GM23338 (cell line): ENCODE measurements around the gene SLC2A11. TPM values are rescaled to one million over a fixed set of nuclear protein-coding genes. Genes with fewer than 3 reads are reported as not detected.
A peak's percentile ranks its signal among the peaks of the same experiment; 100 is the strongest.

Source experiments
- ATAC-seq: fragments of 200-7000 bp; cut with Tn5 transposase; 3 replicates; pipeline ENCODE4 v1.9.1; 2020
- DNase-seq: peaks from one replicate; pipeline ENCODE4 v3.0.0-alpha.2; 2015; ENCODE audit warnings: low spot score
- H2AFZ ChIP-seq: fragments of 200-600 bp; sonication (generic); 2 replicates; pipeline ENCODE4 v1.8.0; 2016; ENCODE audit warnings: antibody characterized with exemption, mild to moderate bottlenecking, moderate library complexity
- H3F3A ChIP-seq: fragments of 200-600 bp; sonication (generic); replicated peaks from 2 replicates; pipeline ENCODE4 v1.8.0; 2017; ENCODE audit warnings: antibody characterized with exemption, mixed run types, low read depth
- H3K27ac ChIP-seq: fragments of 200-600 bp; sonication (generic); 2 replicates; pipeline ENCODE4 v1.6.1; 2016; ENCODE audit warnings: low read depth
- H3K27me3 ChIP-seq: fragments of 200-600 bp; sonication (generic); 2 replicates; pipeline ENCODE4 v1.8.0; 2016; ENCODE audit warnings: mild to moderate bottlenecking, mixed run types, moderate library complexity; ENCODE audit not compliant: insufficient read depth
- H3K36me3 ChIP-seq: fragments of 200-600 bp; sonication (generic); 2 replicates; pipeline ENCODE4 v1.8.0; 2016; ENCODE audit warnings: mild to moderate bottlenecking; ENCODE audit not compliant: insufficient read depth
- H3K4me1 ChIP-seq: fragments of 200-600 bp; sonication (generic); 2 replicates; pipeline ENCODE4 v1.8.0; 2016; ENCODE audit warnings: mild to moderate bottlenecking, moderate library complexity; ENCODE audit not compliant: insufficient read depth
- H3K4me2 ChIP-seq: fragments of 200-600 bp; sonication (generic); 2 replicates; pipeline ENCODE4 v1.7.1; 2017; ENCODE audit warnings: mixed run types
- H3K4me3 ChIP-seq: fragments of 200-600 bp; sonication (generic); 2 replicates; pipeline ENCODE4 v1.6.1; 2016; ENCODE audit warnings: mixed run types
- H3K79me2 ChIP-seq: fragments of 200-600 bp; sonication (generic); replicated peaks from 2 replicates; pipeline ENCODE4 v1.8.0; 2017; ENCODE audit warnings: mild to moderate bottlenecking; ENCODE audit not compliant: insufficient read depth
- H3K9me2 ChIP-seq: fragments of 200-600 bp; sonication (generic); 2 replicates; pipeline ENCODE4 v1.8.0; 2017; ENCODE audit not compliant: insufficient read depth
- H4K20me1 ChIP-seq: fragments of 200-600 bp; sonication (generic); replicated peaks from 2 replicates; pipeline ENCODE4 v1.8.0; 2017; ENCODE audit warnings: mild to moderate bottlenecking; ENCODE audit not compliant: insufficient read depth
- H3K27ac Mint-ChIP-seq: 2 replicates; pipeline ENCODE4 v1.8.0; 2020; ENCODE audit warnings: inconsistent platforms, mild to moderate bottlenecking, moderate library complexity, mixed read lengths
- H3K27me3 Mint-ChIP-seq: 3 replicates; pipeline ENCODE4 v1.8.0; 2022; ENCODE audit warnings: low read depth, mild to moderate bottlenecking, moderate library complexity, mixed read lengths, inconsistent platforms; ENCODE audit not compliant: insufficient read depth, poor library complexity
- H3K36me3 Mint-ChIP-seq: 3 replicates; pipeline ENCODE4 v1.8.0; 2021; ENCODE audit warnings: low read depth, mild to moderate bottlenecking, inconsistent platforms, moderate library complexity, mixed read lengths
- H3K4me1 Mint-ChIP-seq: 3 replicates; pipeline ENCODE4 v1.8.0; 2020; ENCODE audit warnings: mild to moderate bottlenecking, inconsistent platforms, mixed read lengths
- H3K4me3 Mint-ChIP-seq: 3 replicates; pipeline ENCODE4 v1.8.0; 2021; ENCODE audit warnings: moderate library complexity, mild to moderate bottlenecking, inconsistent platforms, mixed read lengths
- H3K9me3 Mint-ChIP-seq: 3 replicates; pipeline ENCODE4 v1.8.0; 2020; ENCODE audit warnings: moderate library complexity, mild to moderate bottlenecking, inconsistent platforms, mixed read lengths
- ETS1 ChIP-seq: IDR thresholded peaks from 2 replicates; pipeline ENCODE4 v1.6.1; 2016; ENCODE audit warnings: antibody characterized with exemption
- EZH2 ChIP-seq: fragments of 200-600 bp; sonication (generic); IDR thresholded peaks from one replicate; pipeline ENCODE4 v1.8.0; 2017; ENCODE audit warnings: antibody characterized with exemption, mild to moderate bottlenecking, low read depth; ENCODE audit not compliant: unreplicated experiment
- EZH2phosphoT487 ChIP-seq: fragments of 200-600 bp; sonication (generic); IDR thresholded peaks from one replicate; pipeline ENCODE4 v1.8.1; 2018; ENCODE audit warnings: antibody characterized with exemption; ENCODE audit not compliant: unreplicated experiment
- JUNB ChIP-seq: IDR thresholded peaks from one replicate; pipeline ENCODE4 v1.6.1; 2016; ENCODE audit warnings: antibody characterized with exemption; ENCODE audit not compliant: unreplicated experiment
- ZNF114 ChIP-seq: fragments of 250-450 bp; sonication (Bioruptor Pico); IDR thresholded peaks from 2 replicates; pipeline ENCODE4 v1.5.0; 2020; ENCODE audit warnings: mild to moderate bottlenecking, moderate library complexity
- ZNF462 ChIP-seq: fragments of 250-450 bp; sonication (Bioruptor Pico); IDR thresholded peaks from 2 replicates; pipeline ENCODE4 v1.5.0; 2020; ENCODE audit warnings: mild to moderate bottlenecking, moderate library complexity
- polyA plus RNA-seq: library from polyadenylated mRNA; unstranded; fragments of >200 nt; fragmentation: Nextera tagmentation; extraction: Ambion mirVana; gene quantifications from 2 replicates; pipeline ENCODE4 v1.2.1, GENCODE V29; 2016
- total RNA-seq: library from RNA; depleted of rRNA; stranded (reverse); fragments of >200 nt; shearing (Covaris generic); gene quantifications from 2 replicates; pipeline ENCODE4 v1.2.3, GENCODE V29; 2014
- TF ChIP-seq, protein P1 (sequence below): IDR thresholded peaks from one replicate; pipeline ENCODE4 v1.6.1; 2018; ENCODE audit warnings: antibody characterized with exemption; ENCODE audit not compliant: unreplicated experiment

The SLC2A11 gene
- total and polyA plus RNA-seq, 2 experiments from 2014 or later = 7.1 to 21.8 TPM

DNA sequence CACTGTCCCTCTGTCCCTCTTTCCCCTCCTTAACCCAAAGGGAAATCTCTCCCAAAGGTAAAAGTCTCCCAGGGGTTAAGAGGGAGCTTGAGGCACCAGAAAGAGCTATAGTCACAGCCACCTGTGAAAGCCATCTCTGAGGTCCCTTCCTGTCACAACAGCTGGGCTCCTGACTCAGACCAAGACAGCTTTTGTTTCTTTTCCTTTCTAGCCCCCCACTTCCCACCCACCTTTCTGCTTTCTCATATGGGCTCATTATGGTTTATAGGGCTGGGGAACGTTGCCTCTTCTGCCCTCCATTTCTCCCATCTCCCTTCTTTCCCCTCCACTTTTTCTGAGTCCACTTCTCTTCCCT is 55.6 kb downstream of the SLC2A11 start:
- no peaks in the 10 kb centered on the region for H4K20me1 ChIP-seq
- Mint-ChIP-seq H3K36me3 (peaks cover 7% of the 10 kb centered on the region; the same call in 2 of the 3 replicates), H3K4me3 (peak overlapping the region; percentile 79), H3K27ac (peak overlapping the region; percentile 95), H3K9me3 (peaks cover 23% of the 10 kb centered on the region), H3K4me1 (peaks cover 23% of the 10 kb centered on the region), H3K27me3 (peaks cover 10% of the 10 kb centered on the region)
- peak overlapping the region; percentile 53 for H3K4me3 ChIP-seq
- H3K27me3 ChIP-seq = no peaks in the 10 kb centered on the region
- H3K9me2 ChIP-seq = peaks cover 4% of the 10 kb centered on the region; the same call in 1 of the 2 replicates
- 0 out of 2 replicates have a peak overlapping the region, but pooled peaks have one; percentile 7 for H2AFZ ChIP-seq
- peaks cover 12% of the 10 kb centered on the region; the same call in 1 of the 2 replicates for H3F3A ChIP-seq
- H3K36me3 ChIP-seq = no peaks in the 10 kb centered on the region; the same call in 1 of the 2 replicates
- peak overlapping the region; percentile 77 for H3K4me2 ChIP-seq
- DNase-seq (no peak), ATAC-seq (no peak)
- H3K27ac ChIP-seq = peak overlapping the region; percentile 92
- no peak for TF ChIP-seq JUNB
- no peak for TF ChIP-seq ZNF462 (CRISPR knock-in tag)
- no peak for TF ChIP-seq EZH2
- no peak for TF ChIP-seq ETS1
- TF ChIP-seq, protein P1, sequence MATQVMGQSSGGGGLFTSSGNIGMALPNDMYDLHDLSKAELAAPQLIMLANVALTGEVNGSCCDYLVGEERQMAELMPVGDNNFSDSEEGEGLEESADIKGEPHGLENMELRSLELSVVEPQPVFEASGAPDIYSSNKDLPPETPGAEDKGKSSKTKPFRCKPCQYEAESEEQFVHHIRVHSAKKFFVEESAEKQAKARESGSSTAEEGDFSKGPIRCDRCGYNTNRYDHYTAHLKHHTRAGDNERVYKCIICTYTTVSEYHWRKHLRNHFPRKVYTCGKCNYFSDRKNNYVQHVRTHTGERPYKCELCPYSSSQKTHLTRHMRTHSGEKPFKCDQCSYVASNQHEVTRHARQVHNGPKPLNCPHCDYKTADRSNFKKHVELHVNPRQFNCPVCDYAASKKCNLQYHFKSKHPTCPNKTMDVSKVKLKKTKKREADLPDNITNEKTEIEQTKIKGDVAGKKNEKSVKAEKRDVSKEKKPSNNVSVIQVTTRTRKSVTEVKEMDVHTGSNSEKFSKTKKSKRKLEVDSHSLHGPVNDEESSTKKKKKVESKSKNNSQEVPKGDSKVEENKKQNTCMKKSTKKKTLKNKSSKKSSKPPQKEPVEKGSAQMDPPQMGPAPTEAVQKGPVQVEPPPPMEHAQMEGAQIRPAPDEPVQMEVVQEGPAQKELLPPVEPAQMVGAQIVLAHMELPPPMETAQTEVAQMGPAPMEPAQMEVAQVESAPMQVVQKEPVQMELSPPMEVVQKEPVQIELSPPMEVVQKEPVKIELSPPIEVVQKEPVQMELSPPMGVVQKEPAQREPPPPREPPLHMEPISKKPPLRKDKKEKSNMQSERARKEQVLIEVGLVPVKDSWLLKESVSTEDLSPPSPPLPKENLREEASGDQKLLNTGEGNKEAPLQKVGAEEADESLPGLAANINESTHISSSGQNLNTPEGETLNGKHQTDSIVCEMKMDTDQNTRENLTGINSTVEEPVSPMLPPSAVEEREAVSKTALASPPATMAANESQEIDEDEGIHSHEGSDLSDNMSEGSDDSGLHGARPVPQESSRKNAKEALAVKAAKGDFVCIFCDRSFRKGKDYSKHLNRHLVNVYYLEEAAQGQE = no peak
- TF ChIP-seq ZNF114 = no peak
- no peak for TF ChIP-seq EZH2phosphoT487
- H3K4me1 ChIP-seq = peaks cover 21% of the 10 kb centered on the region
- H3K79me2 ChIP-seq = no peaks in the 10 kb centered on the region
